GM12892 (cell line): ENCODE data around the gene FABP6.

ENCODE experiments used
- POLR2A ChIP-seq: IDR thresholded peaks from 2 replicates; pipeline ENCODE4 v1.6.1; 2011; ENCODE audit warnings: low read depth, low read length, control low read depth
- POLR2AphosphoS5 ChIP-seq: IDR thresholded peaks from 2 replicates; pipeline ENCODE4 v1.6.1; 2011; ENCODE audit warnings: low read depth, low read length, control low read depth

GRCh38 chr5:160253441-160253840, 24.1 kb downstream of the FABP6 start:
- TF ChIP-seq POLR2AphosphoS5 (no peak), POLR2A (no peak)
